SK-N-SH treated with all-trans-retinoic acid at 6 μM for 48 hours (cell line): ENCODE results near the gene IGHMBP2.
"Not testable (repeated sequence)": the region's sequence is repeated elsewhere in the genome, so short reads cannot be mapped to it uniquely, and the experiment has no call there.

ENCODE experiments used
- ATAC-seq: fragments of 200-7000 bp; cut with Tn5 transposase; 3 replicates; pipeline ENCODE4 v1.9.1; 2020; ENCODE audit warnings: mild to moderate bottlenecking, moderate library complexity
- ARNTL ChIP-seq: fragments of 450-650 bp; formaldehyde crosslinking; IDR thresholded peaks from 2 replicates; pipeline ENCODE4 v1.5.0; 2020; ENCODE audit warnings: low read depth, mild to moderate bottlenecking, moderate library complexity, borderline replicate concordance
- BACH2 ChIP-seq: fragments of 250-450 bp; sonication (Bioruptor Pico); IDR thresholded peaks from 2 replicates; pipeline ENCODE4 v1.9.0; 2021; ENCODE audit warnings: mild to moderate bottlenecking, borderline replicate concordance
- CSDC2 ChIP-seq: fragments of 250-450 bp; sonication (Bioruptor Pico); IDR thresholded peaks from 2 replicates; pipeline ENCODE4 v1.5.0; 2020; ENCODE audit warnings: mild to moderate bottlenecking, moderate library complexity
- ESRRG ChIP-seq: fragments of 250-450 bp; sonication (Bioruptor Pico); IDR thresholded peaks from 2 replicates; pipeline ENCODE4 v1.6.1; 2021; ENCODE audit warnings: mild to moderate bottlenecking
- GLIS3 ChIP-seq: fragments of 250-450 bp; sonication (Bioruptor Pico); IDR thresholded peaks from 2 replicates; pipeline ENCODE4 v1.5.0; 2020; ENCODE audit warnings: mild to moderate bottlenecking, moderate library complexity
- ISL1 ChIP-seq: fragments of 250-450 bp; sonication (Bioruptor Pico); IDR thresholded peaks from 2 replicates; pipeline ENCODE4 v2.1.2; 2022; ENCODE audit warnings: mild to moderate bottlenecking, moderate library complexity
- OSR1 ChIP-seq: fragments of 250-450 bp; sonication (Bioruptor Pico); IDR thresholded peaks from 2 replicates; pipeline ENCODE4 v1.8.0; 2022; ENCODE audit warnings: moderate library complexity, mild to moderate bottlenecking, inconsistent platforms
- PPARA ChIP-seq: fragments of 250-450 bp; sonication (Bioruptor Pico); IDR thresholded peaks from 2 replicates; pipeline ENCODE4 v1.5.0; 2020; ENCODE audit warnings: mild to moderate bottlenecking, borderline replicate concordance
- RARB ChIP-seq: fragments of 250-450 bp; sonication (Bioruptor Pico); IDR thresholded peaks from 2 replicates; pipeline ENCODE4 v1.8.0; 2021; ENCODE audit warnings: mild to moderate bottlenecking, moderate library complexity
- SNAI2 ChIP-seq: fragments of 250-450 bp; sonication (Bioruptor Pico); IDR thresholded peaks from 2 replicates; pipeline ENCODE4 v1.5.0; 2020; ENCODE audit warnings: mild to moderate bottlenecking, moderate library complexity
- TCF4 ChIP-seq: fragments of 250-450 bp; sonication (Bioruptor Pico); IDR thresholded peaks from 2 replicates; pipeline ENCODE4 v1.8.0; 2021; ENCODE audit warnings: mild to moderate bottlenecking, moderate library complexity, borderline replicate concordance
- TOX ChIP-seq: fragments of 250-450 bp; sonication (Bioruptor Pico); IDR thresholded peaks from 2 replicates; pipeline ENCODE4 v1.8.0; 2021; ENCODE audit warnings: mild to moderate bottlenecking, moderate library complexity, borderline replicate concordance
- ZC3H10 ChIP-seq: fragments of 250-450 bp; sonication (Bioruptor Pico); IDR thresholded peaks from 2 replicates; pipeline ENCODE4 v1.5.1; 2021; ENCODE audit warnings: mild to moderate bottlenecking, moderate library complexity
- ZFP3 ChIP-seq: fragments of 250-450 bp; sonication (Bioruptor Pico); IDR thresholded peaks from 2 replicates; pipeline ENCODE4 v1.5.0; 2020; ENCODE audit warnings: mild to moderate bottlenecking, moderate library complexity
- ZFP30 ChIP-seq: fragments of 450-650 bp; formaldehyde crosslinking; IDR thresholded peaks from 2 replicates; pipeline ENCODE4 v1.5.0; 2022; ENCODE audit warnings: mild to moderate bottlenecking, moderate library complexity
- ZNF565 ChIP-seq: fragments of 450-650 bp; formaldehyde crosslinking; conservative IDR thresholded peaks from 2 replicates; pipeline ENCODE4 v1.5.0; 2020; ENCODE audit warnings: low read depth, mild to moderate bottlenecking, moderate library complexity
- ZNF70 ChIP-seq: fragments of 450-650 bp; formaldehyde crosslinking; IDR thresholded peaks from 2 replicates; pipeline ENCODE4 v1.5.0; 2020; ENCODE audit warnings: mild to moderate bottlenecking, moderate library complexity
- ZNF8 ChIP-seq: fragments of 450-650 bp; formaldehyde crosslinking; IDR thresholded peaks from 2 replicates; pipeline ENCODE4 v1.5.0; 2020; ENCODE audit warnings: mild to moderate bottlenecking, moderate library complexity
- TF ChIP-seq, protein P1 (sequence below): fragments of 250-450 bp; sonication (Bioruptor Pico); IDR thresholded peaks from 2 replicates; pipeline ENCODE4 v1.8.0; 2021; ENCODE audit warnings: low read depth, mild to moderate bottlenecking, moderate library complexity, borderline replicate concordance
- TF ChIP-seq, protein P2 (sequence below): fragments of 250-450 bp; sonication (Bioruptor Pico); IDR thresholded peaks from 2 replicates; pipeline ENCODE4 v1.5.1; 2020; ENCODE audit warnings: low read depth, mild to moderate bottlenecking, moderate library complexity
- TF ChIP-seq, protein P3 (sequence below): fragments of 250-450 bp; sonication (Bioruptor Pico); IDR thresholded peaks from 2 replicates; pipeline ENCODE4 v1.8.0; 2020; ENCODE audit warnings: mild to moderate bottlenecking, moderate library complexity, borderline replicate concordance
- TF ChIP-seq, protein P4 (sequence below): fragments of 250-450 bp; sonication (Bioruptor Pico); IDR thresholded peaks from 2 replicates; pipeline ENCODE4 v1.5.0; 2020; ENCODE audit warnings: mild to moderate bottlenecking, moderate library complexity
- TF ChIP-seq, protein P5 (sequence below): fragments of 250-450 bp; sonication (Bioruptor Pico); IDR thresholded peaks from 2 replicates; pipeline ENCODE4 v1.5.1; 2021; ENCODE audit warnings: mild to moderate bottlenecking, moderate library complexity

The IGHMBP2 gene

DNA sequence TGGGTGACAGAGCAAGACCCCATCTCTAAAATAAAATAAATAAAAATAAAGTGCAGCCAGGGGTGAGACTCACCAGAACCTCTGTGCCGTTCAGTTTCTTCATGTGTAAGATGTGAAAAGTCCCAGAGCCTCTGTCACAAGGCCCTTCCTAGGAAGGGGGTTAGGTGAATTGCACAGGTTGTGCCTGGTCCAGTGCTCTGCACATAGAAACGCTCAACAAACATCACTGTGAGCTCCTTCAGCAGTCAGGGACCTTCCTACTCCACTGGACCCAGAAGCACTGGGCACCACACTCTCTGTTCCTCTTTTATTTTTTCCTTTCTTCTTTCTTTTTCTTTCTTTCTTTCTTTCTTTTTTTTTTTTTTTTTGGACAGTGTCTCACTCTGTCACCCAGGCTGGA, 22.4 kb upstream of the IGHMBP2 start (continued):
- no peak for TF ChIP-seq ZFP3 (CRISPR knock-in tag)

DNA sequence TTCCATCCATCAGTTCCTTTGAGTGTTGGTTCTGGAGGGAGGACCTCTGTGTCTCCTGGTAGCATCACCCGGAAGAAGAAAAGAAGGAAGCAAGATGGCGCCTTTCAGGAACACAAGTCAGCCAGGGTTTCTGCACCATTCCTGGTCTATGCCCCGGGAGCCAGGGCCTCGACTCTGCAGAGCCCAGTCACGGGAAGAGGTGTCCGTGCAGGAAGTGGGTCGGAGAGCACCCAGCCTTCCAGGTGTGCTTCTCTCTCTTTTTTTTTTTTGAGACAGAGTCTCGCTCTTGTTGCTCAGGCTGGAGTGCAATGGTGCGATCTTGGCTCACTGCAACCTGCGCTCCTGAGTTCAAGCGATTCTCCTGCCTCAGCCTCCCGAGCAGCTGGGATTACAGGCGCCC, 21.3 kb upstream of the IGHMBP2 start:
- TF ChIP-seq ZFP3 (CRISPR knock-in tag) (no peak), RARB (no peak), ZNF565 (CRISPR knock-in tag) (no peak), ZFP30 (CRISPR knock-in tag) (no peak), OSR1 (no peak)
- ATAC-seq = no peak

DNA sequence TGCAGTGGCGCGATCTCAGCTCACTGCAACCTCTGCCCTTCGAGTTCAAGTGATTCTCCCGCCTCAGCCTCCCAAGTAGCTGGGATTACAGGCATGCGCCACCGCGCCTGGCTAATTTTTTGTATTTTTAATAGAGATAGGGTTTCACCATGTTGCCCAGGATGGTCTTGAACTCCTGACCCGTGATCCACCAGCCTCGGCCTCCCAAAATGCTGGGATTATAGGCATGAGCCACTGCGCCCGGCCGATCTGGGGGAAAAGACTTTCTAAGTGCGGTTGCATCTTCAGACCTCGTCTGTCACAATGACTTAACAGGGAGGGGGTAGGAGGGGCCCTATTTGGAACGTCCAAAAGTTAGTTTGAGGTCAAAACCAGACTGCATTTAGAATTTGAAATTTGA, 18.9 kb upstream of the IGHMBP2 start:
- ATAC-seq = not testable (repeated sequence)

DNA sequence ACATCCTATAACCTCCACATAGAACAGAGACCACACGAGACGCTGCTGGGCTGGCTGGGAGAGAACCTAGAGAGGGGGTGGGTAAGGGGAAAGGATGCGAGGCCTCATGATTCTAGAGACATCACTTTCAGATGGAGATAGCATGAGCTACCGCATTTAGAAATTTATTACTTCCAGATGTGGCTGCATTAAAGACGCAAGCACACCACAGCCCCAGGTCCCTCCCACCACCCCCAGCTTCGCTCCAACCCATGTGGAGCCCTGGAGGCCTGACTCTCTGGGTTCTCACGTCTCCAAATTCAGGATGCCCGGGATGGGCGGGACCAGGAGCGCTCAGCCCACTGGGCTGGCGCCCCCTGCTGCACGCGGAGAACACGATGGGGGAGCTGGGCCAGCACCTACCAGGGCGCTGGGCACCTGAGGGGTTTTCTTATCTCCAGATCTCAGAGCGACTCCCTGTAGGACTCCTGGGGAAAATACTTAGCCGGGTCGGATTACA, 13.7 kb upstream of the IGHMBP2 start:
- TF ChIP-seq PPARA (CRISPR knock-in tag) (no peak), TCF4 (CRISPR knock-in tag) (peak; percentile 87)
- TF ChIP-seq, all 23 proteins: peak for 1
- peak; percentile 91 for ATAC-seq

DNA sequence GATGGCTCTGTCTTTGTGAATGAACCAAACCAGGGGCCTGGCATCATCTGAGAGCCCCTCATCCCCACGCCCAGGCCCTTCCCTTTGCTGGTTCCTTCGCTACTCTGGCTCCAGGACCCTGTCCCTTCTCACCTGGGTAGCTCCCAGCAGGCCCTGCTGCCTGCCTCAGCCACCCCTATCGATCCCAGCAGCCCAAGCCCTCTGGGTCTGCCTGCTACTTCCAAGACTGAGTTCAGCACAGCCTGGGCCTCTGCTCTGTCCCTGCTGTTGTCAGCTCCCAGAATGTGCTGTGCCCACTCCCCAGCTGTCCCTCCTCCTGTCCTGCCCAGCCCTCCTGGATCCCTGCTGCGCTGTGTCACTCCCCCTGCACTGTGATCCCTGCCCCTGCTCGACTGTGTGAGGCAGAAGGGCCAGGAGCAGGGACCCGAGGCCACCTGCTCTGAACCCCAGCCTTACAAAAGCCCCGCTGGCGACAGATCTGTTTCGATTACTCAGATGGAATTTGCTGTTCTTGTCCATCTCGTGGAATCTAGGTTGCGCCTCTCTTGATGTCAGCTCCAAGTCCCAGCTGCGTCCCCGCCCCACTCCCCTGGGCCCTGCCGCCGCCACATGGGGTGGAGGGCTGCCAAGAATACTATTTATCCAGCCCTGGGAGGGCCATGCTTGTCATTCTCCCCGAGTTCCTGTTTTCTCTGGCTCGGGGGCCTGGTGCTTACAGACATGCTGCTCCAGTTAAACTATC, 13.0 kb upstream of the IGHMBP2 start:
- peak; percentile 70 for ATAC-seq
- TF ChIP-seq ZNF70 (no peak), ZC3H10 (CRISPR knock-in tag) (no peak), TCF4 (CRISPR knock-in tag) (peak; percentile 83; the same call in 1 of the 2 replicates), ZFP3 (CRISPR knock-in tag) (no peak), CSDC2 (no peak), ARNTL (CRISPR knock-in tag) (no peak), GLIS3 (CRISPR knock-in tag) (no peak), RARB (no peak), ZNF565 (CRISPR knock-in tag) (no peak), BACH2 (CRISPR knock-in tag) (no peak), OSR1 (no peak), ZNF8 (CRISPR knock-in tag) (no peak), PPARA (CRISPR knock-in tag) (no peak), ZFP30 (CRISPR knock-in tag) (no peak), TOX (no peak), ESRRG (CRISPR knock-in tag) (no peak), ISL1 (CRISPR knock-in tag) (no peak), SNAI2 (CRISPR knock-in tag) (no peak)
- TF ChIP-seq, protein P1, sequence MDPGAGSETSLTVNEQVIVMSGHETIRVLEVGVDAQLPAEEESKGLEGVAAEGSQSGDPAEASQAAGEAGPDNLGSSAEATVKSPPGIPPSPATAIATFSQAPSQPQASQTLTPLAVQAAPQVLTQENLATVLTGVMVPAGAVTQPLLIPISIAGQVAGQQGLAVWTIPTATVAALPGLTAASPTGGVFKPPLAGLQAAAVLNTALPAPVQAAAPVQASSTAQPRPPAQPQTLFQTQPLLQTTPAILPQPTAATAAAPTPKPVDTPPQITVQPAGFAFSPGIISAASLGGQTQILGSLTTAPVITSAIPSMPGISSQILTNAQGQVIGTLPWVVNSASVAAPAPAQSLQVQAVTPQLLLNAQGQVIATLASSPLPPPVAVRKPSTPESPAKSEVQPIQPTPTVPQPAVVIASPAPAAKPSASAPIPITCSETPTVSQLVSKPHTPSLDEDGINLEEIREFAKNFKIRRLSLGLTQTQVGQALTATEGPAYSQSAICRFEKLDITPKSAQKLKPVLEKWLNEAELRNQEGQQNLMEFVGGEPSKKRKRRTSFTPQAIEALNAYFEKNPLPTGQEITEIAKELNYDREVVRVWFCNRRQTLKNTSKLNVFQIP (CRISPR knock-in tag) = no peak
- TF ChIP-seq, protein P2, sequence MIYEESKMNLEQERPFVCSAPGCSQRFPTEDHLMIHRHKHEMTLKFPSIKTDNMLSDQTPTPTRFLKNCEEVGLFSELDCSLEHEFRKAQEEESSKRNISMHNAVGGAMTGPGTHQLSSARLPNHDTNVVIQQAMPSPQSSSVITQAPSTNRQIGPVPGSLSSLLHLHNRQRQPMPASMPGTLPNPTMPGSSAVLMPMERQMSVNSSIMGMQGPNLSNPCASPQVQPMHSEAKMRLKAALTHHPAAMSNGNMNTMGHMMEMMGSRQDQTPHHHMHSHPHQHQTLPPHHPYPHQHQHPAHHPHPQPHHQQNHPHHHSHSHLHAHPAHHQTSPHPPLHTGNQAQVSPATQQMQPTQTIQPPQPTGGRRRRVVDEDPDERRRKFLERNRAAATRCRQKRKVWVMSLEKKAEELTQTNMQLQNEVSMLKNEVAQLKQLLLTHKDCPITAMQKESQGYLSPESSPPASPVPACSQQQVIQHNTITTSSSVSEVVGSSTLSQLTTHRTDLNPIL = no peak
- TF ChIP-seq, protein P3, sequence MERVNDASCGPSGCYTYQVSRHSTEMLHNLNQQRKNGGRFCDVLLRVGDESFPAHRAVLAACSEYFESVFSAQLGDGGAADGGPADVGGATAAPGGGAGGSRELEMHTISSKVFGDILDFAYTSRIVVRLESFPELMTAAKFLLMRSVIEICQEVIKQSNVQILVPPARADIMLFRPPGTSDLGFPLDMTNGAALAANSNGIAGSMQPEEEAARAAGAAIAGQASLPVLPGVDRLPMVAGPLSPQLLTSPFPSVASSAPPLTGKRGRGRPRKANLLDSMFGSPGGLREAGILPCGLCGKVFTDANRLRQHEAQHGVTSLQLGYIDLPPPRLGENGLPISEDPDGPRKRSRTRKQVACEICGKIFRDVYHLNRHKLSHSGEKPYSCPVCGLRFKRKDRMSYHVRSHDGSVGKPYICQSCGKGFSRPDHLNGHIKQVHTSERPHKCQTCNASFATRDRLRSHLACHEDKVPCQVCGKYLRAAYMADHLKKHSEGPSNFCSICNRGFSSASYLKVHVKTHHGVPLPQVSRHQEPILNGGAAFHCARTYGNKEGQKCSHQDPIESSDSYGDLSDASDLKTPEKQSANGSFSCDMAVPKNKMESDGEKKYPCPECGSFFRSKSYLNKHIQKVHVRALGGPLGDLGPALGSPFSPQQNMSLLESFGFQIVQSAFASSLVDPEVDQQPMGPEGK (CRISPR knock-in tag) = peak; percentile 61; the same call in 1 of the 2 replicates
- TF ChIP-seq, protein P4, sequence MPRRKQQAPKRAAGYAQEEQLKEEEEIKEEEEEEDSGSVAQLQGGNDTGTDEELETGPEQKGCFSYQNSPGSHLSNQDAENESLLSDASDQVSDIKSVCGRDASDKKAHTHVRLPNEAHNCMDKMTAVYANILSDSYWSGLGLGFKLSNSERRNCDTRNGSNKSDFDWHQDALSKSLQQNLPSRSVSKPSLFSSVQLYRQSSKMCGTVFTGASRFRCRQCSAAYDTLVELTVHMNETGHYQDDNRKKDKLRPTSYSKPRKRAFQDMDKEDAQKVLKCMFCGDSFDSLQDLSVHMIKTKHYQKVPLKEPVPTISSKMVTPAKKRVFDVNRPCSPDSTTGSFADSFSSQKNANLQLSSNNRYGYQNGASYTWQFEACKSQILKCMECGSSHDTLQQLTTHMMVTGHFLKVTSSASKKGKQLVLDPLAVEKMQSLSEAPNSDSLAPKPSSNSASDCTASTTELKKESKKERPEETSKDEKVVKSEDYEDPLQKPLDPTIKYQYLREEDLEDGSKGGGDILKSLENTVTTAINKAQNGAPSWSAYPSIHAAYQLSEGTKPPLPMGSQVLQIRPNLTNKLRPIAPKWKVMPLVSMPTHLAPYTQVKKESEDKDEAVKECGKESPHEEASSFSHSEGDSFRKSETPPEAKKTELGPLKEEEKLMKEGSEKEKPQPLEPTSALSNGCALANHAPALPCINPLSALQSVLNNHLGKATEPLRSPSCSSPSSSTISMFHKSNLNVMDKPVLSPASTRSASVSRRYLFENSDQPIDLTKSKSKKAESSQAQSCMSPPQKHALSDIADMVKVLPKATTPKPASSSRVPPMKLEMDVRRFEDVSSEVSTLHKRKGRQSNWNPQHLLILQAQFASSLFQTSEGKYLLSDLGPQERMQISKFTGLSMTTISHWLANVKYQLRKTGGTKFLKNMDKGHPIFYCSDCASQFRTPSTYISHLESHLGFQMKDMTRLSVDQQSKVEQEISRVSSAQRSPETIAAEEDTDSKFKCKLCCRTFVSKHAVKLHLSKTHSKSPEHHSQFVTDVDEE (CRISPR knock-in tag) = peak; percentile 31; the same call in 1 of the 2 replicates
- TF ChIP-seq, protein P5, sequence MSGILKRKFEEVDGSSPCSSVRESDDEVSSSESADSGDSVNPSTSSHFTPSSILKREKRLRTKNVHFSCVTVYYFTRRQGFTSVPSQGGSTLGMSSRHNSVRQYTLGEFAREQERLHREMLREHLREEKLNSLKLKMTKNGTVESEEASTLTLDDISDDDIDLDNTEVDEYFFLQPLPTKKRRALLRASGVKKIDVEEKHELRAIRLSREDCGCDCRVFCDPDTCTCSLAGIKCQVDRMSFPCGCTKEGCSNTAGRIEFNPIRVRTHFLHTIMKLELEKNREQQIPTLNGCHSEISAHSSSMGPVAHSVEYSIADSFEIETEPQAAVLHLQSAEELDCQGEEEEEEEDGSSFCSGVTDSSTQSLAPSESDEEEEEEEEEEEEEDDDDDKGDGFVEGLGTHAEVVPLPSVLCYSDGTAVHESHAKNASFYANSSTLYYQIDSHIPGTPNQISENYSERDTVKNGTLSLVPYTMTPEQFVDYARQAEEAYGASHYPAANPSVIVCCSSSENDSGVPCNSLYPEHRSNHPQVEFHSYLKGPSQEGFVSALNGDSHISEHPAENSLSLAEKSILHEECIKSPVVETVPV (CRISPR knock-in tag) = no peak
- TF ChIP-seq, all 23 proteins: peak for 3
